ENCODE measurements around the gene KANK3.

DNA sequence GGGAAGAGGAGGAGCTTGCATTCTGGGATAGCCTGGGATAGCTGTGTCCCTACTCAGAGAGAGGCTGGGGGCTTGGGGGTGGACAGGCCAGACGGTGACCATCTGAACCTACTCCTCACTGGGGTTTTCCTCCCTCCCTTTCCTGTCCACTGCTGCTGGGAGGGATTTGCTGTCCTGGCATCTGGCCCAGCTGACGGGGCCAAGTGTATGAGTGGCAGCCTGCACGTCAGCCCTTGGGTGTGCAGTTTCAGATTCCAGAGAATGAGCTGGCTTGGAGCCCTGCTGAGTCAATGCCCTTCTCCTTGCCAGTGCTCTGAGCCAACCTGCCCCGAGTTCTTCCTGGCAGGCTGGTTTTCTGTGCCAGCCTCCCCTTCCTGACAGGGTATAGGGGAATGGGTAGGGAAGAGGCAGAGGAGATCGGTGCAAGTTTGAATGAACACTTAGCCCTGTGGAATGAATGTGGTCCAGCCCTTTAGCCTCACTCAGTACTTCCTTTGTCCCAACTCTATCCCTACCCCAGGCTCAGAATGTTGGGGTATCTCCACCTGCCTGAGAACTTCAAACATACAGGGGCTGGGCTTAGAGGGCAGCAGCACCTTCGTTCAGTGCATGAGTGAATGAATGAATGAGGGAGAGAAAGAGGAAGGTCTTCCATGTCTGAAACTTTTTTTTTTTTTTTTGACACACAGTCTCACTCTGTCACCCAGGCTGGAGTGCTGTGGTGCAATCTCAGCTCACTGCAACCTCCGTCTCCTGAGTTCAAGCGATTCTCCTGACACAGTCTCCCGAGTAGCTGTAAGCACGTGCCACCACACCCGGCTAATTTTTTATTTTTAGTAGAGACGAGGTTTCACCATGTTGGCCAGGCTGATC is 19.1 kb upstream of the KANK3 start:
- TF ChIP-seq, protein P1, sequence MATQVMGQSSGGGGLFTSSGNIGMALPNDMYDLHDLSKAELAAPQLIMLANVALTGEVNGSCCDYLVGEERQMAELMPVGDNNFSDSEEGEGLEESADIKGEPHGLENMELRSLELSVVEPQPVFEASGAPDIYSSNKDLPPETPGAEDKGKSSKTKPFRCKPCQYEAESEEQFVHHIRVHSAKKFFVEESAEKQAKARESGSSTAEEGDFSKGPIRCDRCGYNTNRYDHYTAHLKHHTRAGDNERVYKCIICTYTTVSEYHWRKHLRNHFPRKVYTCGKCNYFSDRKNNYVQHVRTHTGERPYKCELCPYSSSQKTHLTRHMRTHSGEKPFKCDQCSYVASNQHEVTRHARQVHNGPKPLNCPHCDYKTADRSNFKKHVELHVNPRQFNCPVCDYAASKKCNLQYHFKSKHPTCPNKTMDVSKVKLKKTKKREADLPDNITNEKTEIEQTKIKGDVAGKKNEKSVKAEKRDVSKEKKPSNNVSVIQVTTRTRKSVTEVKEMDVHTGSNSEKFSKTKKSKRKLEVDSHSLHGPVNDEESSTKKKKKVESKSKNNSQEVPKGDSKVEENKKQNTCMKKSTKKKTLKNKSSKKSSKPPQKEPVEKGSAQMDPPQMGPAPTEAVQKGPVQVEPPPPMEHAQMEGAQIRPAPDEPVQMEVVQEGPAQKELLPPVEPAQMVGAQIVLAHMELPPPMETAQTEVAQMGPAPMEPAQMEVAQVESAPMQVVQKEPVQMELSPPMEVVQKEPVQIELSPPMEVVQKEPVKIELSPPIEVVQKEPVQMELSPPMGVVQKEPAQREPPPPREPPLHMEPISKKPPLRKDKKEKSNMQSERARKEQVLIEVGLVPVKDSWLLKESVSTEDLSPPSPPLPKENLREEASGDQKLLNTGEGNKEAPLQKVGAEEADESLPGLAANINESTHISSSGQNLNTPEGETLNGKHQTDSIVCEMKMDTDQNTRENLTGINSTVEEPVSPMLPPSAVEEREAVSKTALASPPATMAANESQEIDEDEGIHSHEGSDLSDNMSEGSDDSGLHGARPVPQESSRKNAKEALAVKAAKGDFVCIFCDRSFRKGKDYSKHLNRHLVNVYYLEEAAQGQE (IDR thresholded peaks at IDR 0.05; ENCODE audit: insufficient read depth in 1 of 2, low read depth in 2 of 2, low read length in 1 of 2), result no peak
- TF ChIP-seq, protein P2, sequence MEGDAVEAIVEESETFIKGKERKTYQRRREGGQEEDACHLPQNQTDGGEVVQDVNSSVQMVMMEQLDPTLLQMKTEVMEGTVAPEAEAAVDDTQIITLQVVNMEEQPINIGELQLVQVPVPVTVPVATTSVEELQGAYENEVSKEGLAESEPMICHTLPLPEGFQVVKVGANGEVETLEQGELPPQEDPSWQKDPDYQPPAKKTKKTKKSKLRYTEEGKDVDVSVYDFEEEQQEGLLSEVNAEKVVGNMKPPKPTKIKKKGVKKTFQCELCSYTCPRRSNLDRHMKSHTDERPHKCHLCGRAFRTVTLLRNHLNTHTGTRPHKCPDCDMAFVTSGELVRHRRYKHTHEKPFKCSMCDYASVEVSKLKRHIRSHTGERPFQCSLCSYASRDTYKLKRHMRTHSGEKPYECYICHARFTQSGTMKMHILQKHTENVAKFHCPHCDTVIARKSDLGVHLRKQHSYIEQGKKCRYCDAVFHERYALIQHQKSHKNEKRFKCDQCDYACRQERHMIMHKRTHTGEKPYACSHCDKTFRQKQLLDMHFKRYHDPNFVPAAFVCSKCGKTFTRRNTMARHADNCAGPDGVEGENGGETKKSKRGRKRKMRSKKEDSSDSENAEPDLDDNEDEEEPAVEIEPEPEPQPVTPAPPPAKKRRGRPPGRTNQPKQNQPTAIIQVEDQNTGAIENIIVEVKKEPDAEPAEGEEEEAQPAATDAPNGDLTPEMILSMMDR (IDR thresholded peaks at IDR 0.05), result no peak
